Neuronal stem cell (in vitro differentiated cells): ENCODE results near the gene LAPTM4A.
"Not testable (repeated sequence)": the region's sequence is repeated elsewhere in the genome, so short reads cannot be mapped to it uniquely, and the experiment has no call there.

Experiments
- DNase-seq: peaks from one replicate; pipeline ENCODE4 v3.0.0-alpha.2; 2013; ENCODE audit warnings: low spot score
- H2AFZ ChIP-seq: one replicate; pipeline ENCODE4 v1.6.1; 2013; ENCODE audit warnings: mild to moderate bottlenecking, low read length, inconsistent platforms
- H2AK5ac ChIP-seq: 2 replicates; pipeline ENCODE4 v1.6.1; 2013; ENCODE audit warnings: low read depth, mild to moderate bottlenecking, inconsistent platforms, low read length, moderate library complexity, mixed read lengths
- H2BK120ac ChIP-seq: 2 replicates; pipeline ENCODE4 v1.6.1; 2013; ENCODE audit warnings: low read depth, mild to moderate bottlenecking, inconsistent platforms, low read length, moderate library complexity, mixed read lengths
- H2BK12ac ChIP-seq: one replicate; pipeline ENCODE4 v1.6.1; 2013; ENCODE audit warnings: low read length, inconsistent platforms
- H2BK15ac ChIP-seq: 2 replicates; pipeline ENCODE4 v1.6.1; 2013; ENCODE audit warnings: mild to moderate bottlenecking, low read length, inconsistent platforms, mixed read lengths
- H2BK5ac ChIP-seq: one replicate; pipeline ENCODE4 v1.6.1; 2013; ENCODE audit warnings: inconsistent platforms, mild to moderate bottlenecking, low read length, moderate library complexity
- H3K14ac ChIP-seq: one replicate; pipeline ENCODE4 v1.6.1; 2013; ENCODE audit warnings: low read length, inconsistent platforms
- H3K18ac ChIP-seq: 2 replicates; pipeline ENCODE4 v1.6.1; 2013; ENCODE audit warnings: low read length, inconsistent platforms
- H3K23ac ChIP-seq: 2 replicates; pipeline ENCODE4 v1.6.1; 2013; ENCODE audit warnings: low read depth, mild to moderate bottlenecking, mixed read lengths, low read length, inconsistent platforms; ENCODE audit not compliant: poor library complexity
- H3K27ac ChIP-seq: replicated peaks from 3 replicates; pipeline ENCODE4 v1.5.1; 2013; ENCODE audit warnings: low read length, inconsistent platforms
- H3K27me3 ChIP-seq, 3 experiments: 2 replicates each; pipeline ENCODE4 v1.6.1; 2013; ENCODE audit warnings: low read length in 3 of 3, mild to moderate bottlenecking in 2 of 3, inconsistent platforms in 1 of 3, low read depth in 1 of 3, mixed read lengths in 1 of 3, moderate library complexity in 1 of 3; ENCODE audit not compliant: control insufficient read depth in 3 of 3, insufficient read depth in 3 of 3
- H3K36me3 ChIP-seq, 2 donors: replicated peaks in 1 of 2; 2 replicates each; pipeline ENCODE4 v1.6.1; 2013; ENCODE audit warnings: low read length in 2 of 2; ENCODE audit not compliant: control insufficient read depth in 2 of 2, insufficient read depth in 2 of 2
- H3K4ac ChIP-seq: 2 replicates; pipeline ENCODE4 v1.6.1; 2013; ENCODE audit warnings: inconsistent platforms, mild to moderate bottlenecking, low read length, moderate library complexity
- H3K4me1 ChIP-seq, 2 donors: 1 replicate in 1 of 2; 2 replicates in 1 of 2; pipeline ENCODE4 v1.6.1; 2013; ENCODE audit warnings: low read length in 2 of 2, low read depth in 1 of 2; ENCODE audit not compliant: control insufficient read depth in 2 of 2, insufficient read depth in 1 of 2
- H3K4me2 ChIP-seq: one replicate; pipeline ENCODE4 v1.6.1; 2013; ENCODE audit warnings: mild to moderate bottlenecking, low read length, inconsistent platforms; ENCODE audit not compliant: insufficient read depth, poor library complexity, severe bottlenecking
- H3K4me3 ChIP-seq, 2 donors: 2 replicates each; pipeline ENCODE4 v1.5.1; 2013; ENCODE audit warnings: low read length in 2 of 2, mild to moderate bottlenecking in 2 of 2, inconsistent platforms in 1 of 2, moderate library complexity in 1 of 2
- H3K79me1 ChIP-seq: one replicate; pipeline ENCODE4 v1.6.1; 2013; ENCODE audit warnings: low read depth, mild to moderate bottlenecking, inconsistent platforms, low read length, moderate library complexity
- H3K9ac ChIP-seq: one replicate; pipeline ENCODE4 v1.6.1; 2013; ENCODE audit warnings: mild to moderate bottlenecking, low read depth, low read length, inconsistent platforms; ENCODE audit not compliant: poor library complexity
- H3K9me3 ChIP-seq, 2 donors: replicated peaks in 1 of 2; 2 replicates each; pipeline versions ENCODE3 to v1.6.1; 2013; ENCODE audit warnings: low read length in 2 of 2, mild to moderate bottlenecking in 2 of 2, inconsistent platforms in 1 of 2, low read depth in 1 of 2, mixed read lengths in 1 of 2, moderate library complexity in 1 of 2; ENCODE audit not compliant: control insufficient read depth in 2 of 2, insufficient read depth in 1 of 2
- H4K8ac ChIP-seq: one replicate; pipeline ENCODE4 v1.6.1; 2013; ENCODE audit warnings: low read depth, mild to moderate bottlenecking, inconsistent platforms, low read length, moderate library complexity
- H4K91ac ChIP-seq: one replicate; pipeline ENCODE4 v1.6.1; 2013; ENCODE audit warnings: low read length, low read depth, mild to moderate bottlenecking, inconsistent platforms; ENCODE audit not compliant: poor library complexity
- WGBS, 2 donors: extraction: QIAGEN DNeasy Blood & Tissue Kit; methylation state at CpG; one replicate each; pipeline ENCODE4 v1.1.7; 2013; ENCODE audit warnings: missing lambda C conversion rate in 2 of 2, mixed read lengths in 1 of 2; ENCODE audit not compliant: insufficient read length in 2 of 2, insufficient replicate concordance in 1 of 2; ENCODE audit errors: extremely low coverage in 2 of 2; 5-methylcytosine and 5-hydroxymethylcytosine counted together

The LAPTM4A gene

GRCh38 chr2:20085909-20086308 is 34.5 kb upstream of the LAPTM4A start:
- no CpG with 5 or more reads among the region's 4 CpGs for WGBS, 2 donors
- not testable (repeated sequence) for DNase-seq, H3K27ac ChIP-seq, H3K4me2 ChIP-seq, H3K27me3 ChIP-seq, H3K36me3 ChIP-seq, H3K4ac ChIP-seq, H3K79me1 ChIP-seq, H3K23ac ChIP-seq, H2BK120ac ChIP-seq, H2BK15ac ChIP-seq, H2BK12ac ChIP-seq, H3K14ac ChIP-seq, H2AFZ ChIP-seq, H4K8ac ChIP-seq, H4K91ac ChIP-seq, H3K4me1 ChIP-seq, H2BK5ac ChIP-seq, H3K4me3 ChIP-seq, H3K9me3 ChIP-seq, H3K9ac ChIP-seq, H3K18ac ChIP-seq, H2AK5ac ChIP-seq

GRCh38 chr2:20082812-20083211 is 31.4 kb upstream of the LAPTM4A start:
- H4K91ac ChIP-seq, H3K14ac ChIP-seq, H3K36me3 ChIP-seq, H4K8ac ChIP-seq, H3K27ac ChIP-seq, H3K9ac ChIP-seq, H2BK120ac ChIP-seq, H3K79me1 ChIP-seq, H3K23ac ChIP-seq, H3K4me3 ChIP-seq, H2BK5ac ChIP-seq, H3K4me2 ChIP-seq, H3K9me3 ChIP-seq, H2BK15ac ChIP-seq, H2AFZ ChIP-seq, H3K4ac ChIP-seq, H2BK12ac ChIP-seq, H2AK5ac ChIP-seq, H3K18ac ChIP-seq, DNase-seq: not testable (repeated sequence)
- no CpG with 5 or more reads among the region's 8 CpGs for WGBS, 2 donors
- Histone ChIP-seq H3K27me3 (peaks cover 0 to 14% (median 0%) of the 10 kb centered on the region in 3 experiments), H3K4me1 (peaks cover 11 to 13% of the 10 kb centered on the region in 2 donors)

GRCh38 chr2:20081841-20082240 is 30.4 kb upstream of the LAPTM4A start:
- peaks cover 0 to 14% (median 0%) of the 10 kb centered on the region in 3 experiments for H3K27me3 ChIP-seq
- no peak overlapping the region for H2AFZ ChIP-seq
- H4K8ac ChIP-seq = no peak overlapping the region
- H2BK15ac ChIP-seq = no peak overlapping the region
- no peak overlapping the region for H3K9ac ChIP-seq
- H4K91ac ChIP-seq = no peak overlapping the region
- H2BK12ac ChIP-seq = peak overlapping the region; percentile 14
- peaks cover 11 to 13% of the 10 kb centered on the region in 2 donors for H3K4me1 ChIP-seq
- no peak overlapping the region for H3K4me2 ChIP-seq
- no peak overlapping the region for H3K23ac ChIP-seq
- no CpG with 5 or more reads among the region's 2 CpGs for WGBS, 2 donors
- H3K4ac ChIP-seq = no peak overlapping the region
- H3K14ac ChIP-seq = no peak overlapping the region
- H3K18ac ChIP-seq = no peak overlapping the region
- H3K79me1 ChIP-seq = no peaks in the 10 kb centered on the region
- no peaks in the 10 kb centered on the region for H3K36me3 ChIP-seq
- H3K27ac ChIP-seq = no peak overlapping the region
- no peak overlapping the region for H2AK5ac ChIP-seq
- H2BK120ac ChIP-seq = no peak overlapping the region
- DNase-seq = no peak
- H2BK5ac ChIP-seq = no peak overlapping the region
- peaks cover 5 to 6% of the 10 kb centered on the region in 2 donors for H3K9me3 ChIP-seq
- H3K4me3 ChIP-seq = no peak overlapping the region

GRCh38 chr2:20080839-20081415 is 29.5 kb upstream of the LAPTM4A start:
- Histone ChIP-seq H3K4me1 (peaks cover 11 to 13% of the 10 kb centered on the region in 2 donors), H4K91ac (no peak overlapping the region), H3K36me3 (no peaks in the 10 kb centered on the region), H2AK5ac (no peak overlapping the region), H3K4me3 (no peak overlapping the region), H3K79me1 (no peaks in the 10 kb centered on the region), H3K4ac (no peak overlapping the region), H3K9me3 (peaks cover 5 to 6% of the 10 kb centered on the region in 2 donors), H3K27me3 (peaks cover 0 to 14% (median 0%) of the 10 kb centered on the region in 3 experiments), H2BK12ac (no peak overlapping the region), H2BK120ac (no peak overlapping the region), H2BK5ac (no peak overlapping the region), H3K23ac (no peak overlapping the region), H2AFZ (peak overlapping the region; percentile 66), H2BK15ac (no peak overlapping the region), H4K8ac (no peak overlapping the region), H3K4me2 (peak overlapping the region; percentile 36), H3K9ac (no peak overlapping the region), H3K27ac (peak overlapping the region; percentile 79), H3K18ac (peak overlapping the region; percentile 89), H3K14ac (no peak overlapping the region)
- WGBS, 2 donors = no CpG with 5 or more reads among the region's 8 CpGs
- peak; percentile 73 for DNase-seq
